Fibroblast of lung (primary cell): ENCODE results near the gene ADD2.

Experiments used
- EZH2 ChIP-seq: IDR thresholded peaks from 2 replicates; pipeline ENCODE4 v1.5.1; 2012; ENCODE audit warnings: low read length, control low read depth, mild to moderate bottlenecking; ENCODE audit errors: missing control alignments
- TF ChIP-seq, protein P1 (sequence below), 2 donors: IDR thresholded peaks in 1 of 2; conservative IDR thresholded peaks in 1 of 2; 1 replicate in 1 of 2; 2 replicates in 1 of 2; pipeline ENCODE4 v1.5.1; 2011 to 2012; ENCODE audit warnings: low read length in 2 of 2, control low read depth in 1 of 2, inconsistent platforms in 1 of 2, low read depth in 1 of 2, mild to moderate bottlenecking in 1 of 2

DNA sequence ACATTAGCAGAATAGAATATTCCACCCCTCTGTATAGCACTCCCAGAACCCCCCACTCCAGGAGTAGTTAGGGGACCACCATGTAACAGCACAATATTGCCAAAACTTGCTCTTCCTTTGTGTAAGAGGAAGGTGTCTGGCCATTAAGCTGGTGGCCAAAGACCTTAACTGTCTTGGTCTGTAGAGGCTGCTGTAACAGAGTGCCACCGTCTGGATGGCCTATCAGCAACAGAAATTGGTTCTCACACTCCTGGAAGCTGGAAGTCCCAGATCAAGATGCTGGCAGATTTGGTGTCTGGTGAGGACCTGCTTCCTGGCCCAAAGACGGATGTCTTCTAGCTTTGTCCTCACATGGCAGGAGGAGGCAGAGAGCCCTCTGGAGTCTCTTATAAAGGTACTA is 152.8 kb downstream of the ADD2 start:
- TF ChIP-seq EZH2: no peak
- TF ChIP-seq, protein P1, sequence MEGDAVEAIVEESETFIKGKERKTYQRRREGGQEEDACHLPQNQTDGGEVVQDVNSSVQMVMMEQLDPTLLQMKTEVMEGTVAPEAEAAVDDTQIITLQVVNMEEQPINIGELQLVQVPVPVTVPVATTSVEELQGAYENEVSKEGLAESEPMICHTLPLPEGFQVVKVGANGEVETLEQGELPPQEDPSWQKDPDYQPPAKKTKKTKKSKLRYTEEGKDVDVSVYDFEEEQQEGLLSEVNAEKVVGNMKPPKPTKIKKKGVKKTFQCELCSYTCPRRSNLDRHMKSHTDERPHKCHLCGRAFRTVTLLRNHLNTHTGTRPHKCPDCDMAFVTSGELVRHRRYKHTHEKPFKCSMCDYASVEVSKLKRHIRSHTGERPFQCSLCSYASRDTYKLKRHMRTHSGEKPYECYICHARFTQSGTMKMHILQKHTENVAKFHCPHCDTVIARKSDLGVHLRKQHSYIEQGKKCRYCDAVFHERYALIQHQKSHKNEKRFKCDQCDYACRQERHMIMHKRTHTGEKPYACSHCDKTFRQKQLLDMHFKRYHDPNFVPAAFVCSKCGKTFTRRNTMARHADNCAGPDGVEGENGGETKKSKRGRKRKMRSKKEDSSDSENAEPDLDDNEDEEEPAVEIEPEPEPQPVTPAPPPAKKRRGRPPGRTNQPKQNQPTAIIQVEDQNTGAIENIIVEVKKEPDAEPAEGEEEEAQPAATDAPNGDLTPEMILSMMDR (conservative IDR thresholded peaks at IDR 0.05 in 1 of 2, IDR thresholded peaks at IDR 0.05 in 1 of 2; ENCODE audit: low read depth in 1 of 2, low read length in 2 of 2): no peak
